ENCODE data around the gene IFITM5.
"Not testable (repeated sequence)": the region's sequence is repeated elsewhere in the genome, so short reads cannot be mapped to it uniquely, and the experiment has no call there.

DNA sequence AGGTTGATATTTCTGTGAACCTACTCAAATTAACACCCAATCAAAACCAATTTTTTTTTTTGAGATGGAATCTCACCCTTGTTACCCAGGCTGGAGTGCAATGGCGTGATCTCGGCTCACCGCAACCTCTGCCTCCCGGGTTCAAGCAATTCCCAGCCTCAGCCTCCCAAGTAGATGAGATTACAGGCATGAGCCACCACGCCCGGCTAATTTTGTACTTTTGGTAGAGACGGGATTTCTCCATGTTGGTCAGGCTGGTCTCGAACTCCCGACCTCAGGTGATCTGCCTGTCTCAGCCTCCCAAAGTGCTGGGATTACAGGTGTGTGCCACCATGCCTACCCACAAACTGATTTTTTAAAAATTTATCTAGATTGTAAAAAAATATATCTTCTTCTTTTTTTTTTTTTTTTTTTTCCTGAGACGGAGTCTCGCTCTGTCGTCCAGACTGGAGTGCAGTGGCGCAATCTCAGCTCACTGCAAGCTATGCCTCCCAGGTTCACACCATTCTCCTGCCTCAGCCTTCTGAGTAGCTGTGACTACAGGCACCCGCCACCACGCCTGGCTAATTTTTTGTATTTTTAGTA is 29.3 kb upstream of the IFITM5 start:
- TF ChIP-seq, protein P1, sequence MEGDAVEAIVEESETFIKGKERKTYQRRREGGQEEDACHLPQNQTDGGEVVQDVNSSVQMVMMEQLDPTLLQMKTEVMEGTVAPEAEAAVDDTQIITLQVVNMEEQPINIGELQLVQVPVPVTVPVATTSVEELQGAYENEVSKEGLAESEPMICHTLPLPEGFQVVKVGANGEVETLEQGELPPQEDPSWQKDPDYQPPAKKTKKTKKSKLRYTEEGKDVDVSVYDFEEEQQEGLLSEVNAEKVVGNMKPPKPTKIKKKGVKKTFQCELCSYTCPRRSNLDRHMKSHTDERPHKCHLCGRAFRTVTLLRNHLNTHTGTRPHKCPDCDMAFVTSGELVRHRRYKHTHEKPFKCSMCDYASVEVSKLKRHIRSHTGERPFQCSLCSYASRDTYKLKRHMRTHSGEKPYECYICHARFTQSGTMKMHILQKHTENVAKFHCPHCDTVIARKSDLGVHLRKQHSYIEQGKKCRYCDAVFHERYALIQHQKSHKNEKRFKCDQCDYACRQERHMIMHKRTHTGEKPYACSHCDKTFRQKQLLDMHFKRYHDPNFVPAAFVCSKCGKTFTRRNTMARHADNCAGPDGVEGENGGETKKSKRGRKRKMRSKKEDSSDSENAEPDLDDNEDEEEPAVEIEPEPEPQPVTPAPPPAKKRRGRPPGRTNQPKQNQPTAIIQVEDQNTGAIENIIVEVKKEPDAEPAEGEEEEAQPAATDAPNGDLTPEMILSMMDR (IDR thresholded peaks at IDR 0.05; ENCODE audit: low read depth, low read length, poor library complexity, severe bottlenecking), result not testable (repeated sequence)
- TF ChIP-seq EZH2phosphoT487 (IDR thresholded peaks at IDR 0.05; ENCODE audit: borderline replicate concordance, low read length), result not testable (repeated sequence)

Measured in DOHH2 (cell line).